GM23338 (cell line): ENCODE measurements around the gene FLNC. TPM values are rescaled to one million over a fixed set of nuclear protein-coding genes. Genes with fewer than 3 reads are reported as not detected.
A peak's percentile ranks its signal among the peaks of the same experiment; 100 is the strongest.

ENCODE experiments used
- ATAC-seq: fragments of 200-7000 bp; cut with Tn5 transposase; 3 replicates; pipeline ENCODE4 v1.9.1; 2020
- DNase-seq: peaks from one replicate; pipeline ENCODE4 v3.0.0-alpha.2; 2015; ENCODE audit warnings: low spot score
- H2AFZ ChIP-seq: fragments of 200-600 bp; sonication (generic); 2 replicates; pipeline ENCODE4 v1.8.0; 2016; ENCODE audit warnings: antibody characterized with exemption, mild to moderate bottlenecking, moderate library complexity
- H3F3A ChIP-seq: fragments of 200-600 bp; sonication (generic); replicated peaks from 2 replicates; pipeline ENCODE4 v1.8.0; 2017; ENCODE audit warnings: antibody characterized with exemption, mixed run types, low read depth
- H3K27ac ChIP-seq: fragments of 200-600 bp; sonication (generic); 2 replicates; pipeline ENCODE4 v1.6.1; 2016; ENCODE audit warnings: low read depth
- H3K27me3 ChIP-seq: fragments of 200-600 bp; sonication (generic); 2 replicates; pipeline ENCODE4 v1.8.0; 2016; ENCODE audit warnings: mild to moderate bottlenecking, mixed run types, moderate library complexity; ENCODE audit not compliant: insufficient read depth
- H3K36me3 ChIP-seq: fragments of 200-600 bp; sonication (generic); 2 replicates; pipeline ENCODE4 v1.8.0; 2016; ENCODE audit warnings: mild to moderate bottlenecking; ENCODE audit not compliant: insufficient read depth
- H3K4me1 ChIP-seq: fragments of 200-600 bp; sonication (generic); 2 replicates; pipeline ENCODE4 v1.8.0; 2016; ENCODE audit warnings: mild to moderate bottlenecking, moderate library complexity; ENCODE audit not compliant: insufficient read depth
- H3K4me2 ChIP-seq: fragments of 200-600 bp; sonication (generic); 2 replicates; pipeline ENCODE4 v1.7.1; 2017; ENCODE audit warnings: mixed run types
- H3K4me3 ChIP-seq: fragments of 200-600 bp; sonication (generic); 2 replicates; pipeline ENCODE4 v1.6.1; 2016; ENCODE audit warnings: mixed run types
- H3K79me2 ChIP-seq: fragments of 200-600 bp; sonication (generic); replicated peaks from 2 replicates; pipeline ENCODE4 v1.8.0; 2017; ENCODE audit warnings: mild to moderate bottlenecking; ENCODE audit not compliant: insufficient read depth
- H3K9me2 ChIP-seq: fragments of 200-600 bp; sonication (generic); 2 replicates; pipeline ENCODE4 v1.8.0; 2017; ENCODE audit not compliant: insufficient read depth
- H4K20me1 ChIP-seq: fragments of 200-600 bp; sonication (generic); replicated peaks from 2 replicates; pipeline ENCODE4 v1.8.0; 2017; ENCODE audit warnings: mild to moderate bottlenecking; ENCODE audit not compliant: insufficient read depth
- H3K27ac Mint-ChIP-seq: 2 replicates; pipeline ENCODE4 v1.8.0; 2020; ENCODE audit warnings: inconsistent platforms, mild to moderate bottlenecking, moderate library complexity, mixed read lengths
- H3K27me3 Mint-ChIP-seq: 3 replicates; pipeline ENCODE4 v1.8.0; 2022; ENCODE audit warnings: low read depth, mild to moderate bottlenecking, moderate library complexity, mixed read lengths, inconsistent platforms; ENCODE audit not compliant: insufficient read depth, poor library complexity
- H3K36me3 Mint-ChIP-seq: 3 replicates; pipeline ENCODE4 v1.8.0; 2021; ENCODE audit warnings: low read depth, mild to moderate bottlenecking, inconsistent platforms, moderate library complexity, mixed read lengths
- H3K4me1 Mint-ChIP-seq: 3 replicates; pipeline ENCODE4 v1.8.0; 2020; ENCODE audit warnings: mild to moderate bottlenecking, inconsistent platforms, mixed read lengths
- H3K4me3 Mint-ChIP-seq: 3 replicates; pipeline ENCODE4 v1.8.0; 2021; ENCODE audit warnings: moderate library complexity, mild to moderate bottlenecking, inconsistent platforms, mixed read lengths
- H3K9me3 Mint-ChIP-seq: 3 replicates; pipeline ENCODE4 v1.8.0; 2020; ENCODE audit warnings: moderate library complexity, mild to moderate bottlenecking, inconsistent platforms, mixed read lengths
- CREB1 ChIP-seq: fragments of 250-450 bp; sonication (Bioruptor Pico); IDR thresholded peaks from 2 replicates; pipeline ENCODE4 v1.5.0; 2020; ENCODE audit warnings: low read depth, mild to moderate bottlenecking, moderate library complexity
- ETS1 ChIP-seq: IDR thresholded peaks from 2 replicates; pipeline ENCODE4 v1.6.1; 2016; ENCODE audit warnings: antibody characterized with exemption
- EZH2 ChIP-seq: fragments of 200-600 bp; sonication (generic); IDR thresholded peaks from one replicate; pipeline ENCODE4 v1.8.0; 2017; ENCODE audit warnings: antibody characterized with exemption, mild to moderate bottlenecking, low read depth; ENCODE audit not compliant: unreplicated experiment
- EZH2phosphoT487 ChIP-seq: fragments of 200-600 bp; sonication (generic); IDR thresholded peaks from one replicate; pipeline ENCODE4 v1.8.1; 2018; ENCODE audit warnings: antibody characterized with exemption; ENCODE audit not compliant: unreplicated experiment
- JUNB ChIP-seq: IDR thresholded peaks from one replicate; pipeline ENCODE4 v1.6.1; 2016; ENCODE audit warnings: antibody characterized with exemption; ENCODE audit not compliant: unreplicated experiment
- POLR2AphosphoS5 ChIP-seq: IDR thresholded peaks from 2 replicates; pipeline ENCODE4 v1.6.1; 2016; ENCODE audit warnings: antibody characterized with exemption, low read depth
- REST ChIP-seq: IDR thresholded peaks from one replicate; pipeline ENCODE4 v1.6.1; 2018; ENCODE audit warnings: antibody characterized with exemption; ENCODE audit not compliant: unreplicated experiment
- STAT1 ChIP-seq: IDR thresholded peaks from one replicate; pipeline ENCODE4 v1.6.1; 2016; ENCODE audit warnings: antibody characterized with exemption; ENCODE audit not compliant: unreplicated experiment
- polyA plus RNA-seq: library from polyadenylated mRNA; unstranded; fragments of >200 nt; fragmentation: Nextera tagmentation; extraction: Ambion mirVana; gene quantifications from 2 replicates; pipeline ENCODE4 v1.2.1, GENCODE V29; 2016
- total RNA-seq: library from RNA; depleted of rRNA; stranded (reverse); fragments of >200 nt; shearing (Covaris generic); gene quantifications from 2 replicates; pipeline ENCODE4 v1.2.3, GENCODE V29; 2014
- TF ChIP-seq, protein P1 (sequence below): fragments of 250-450 bp; sonication (Bioruptor Pico); IDR thresholded peaks from 2 replicates; pipeline ENCODE4 v1.5.0; 2020; ENCODE audit warnings: mild to moderate bottlenecking, moderate library complexity
- TF ChIP-seq, protein P2 (sequence below), 2 experiments: fragments of 200-600 bp in 1 of 2; sonication (generic) in 1 of 2; conservative IDR thresholded peaks; 2 replicates each; pipeline versions ENCODE4 v1.5.1 to v1.6.1; 2016 to 2017; ENCODE audit warnings: antibody characterized with exemption in 2 of 2, low read depth in 2 of 2, mild to moderate bottlenecking in 2 of 2, moderate library complexity in 1 of 2

The FLNC gene
- total and polyA plus RNA-seq, 2 experiments from 2014 or later = 0.65 to 11.8 TPM

DNA sequence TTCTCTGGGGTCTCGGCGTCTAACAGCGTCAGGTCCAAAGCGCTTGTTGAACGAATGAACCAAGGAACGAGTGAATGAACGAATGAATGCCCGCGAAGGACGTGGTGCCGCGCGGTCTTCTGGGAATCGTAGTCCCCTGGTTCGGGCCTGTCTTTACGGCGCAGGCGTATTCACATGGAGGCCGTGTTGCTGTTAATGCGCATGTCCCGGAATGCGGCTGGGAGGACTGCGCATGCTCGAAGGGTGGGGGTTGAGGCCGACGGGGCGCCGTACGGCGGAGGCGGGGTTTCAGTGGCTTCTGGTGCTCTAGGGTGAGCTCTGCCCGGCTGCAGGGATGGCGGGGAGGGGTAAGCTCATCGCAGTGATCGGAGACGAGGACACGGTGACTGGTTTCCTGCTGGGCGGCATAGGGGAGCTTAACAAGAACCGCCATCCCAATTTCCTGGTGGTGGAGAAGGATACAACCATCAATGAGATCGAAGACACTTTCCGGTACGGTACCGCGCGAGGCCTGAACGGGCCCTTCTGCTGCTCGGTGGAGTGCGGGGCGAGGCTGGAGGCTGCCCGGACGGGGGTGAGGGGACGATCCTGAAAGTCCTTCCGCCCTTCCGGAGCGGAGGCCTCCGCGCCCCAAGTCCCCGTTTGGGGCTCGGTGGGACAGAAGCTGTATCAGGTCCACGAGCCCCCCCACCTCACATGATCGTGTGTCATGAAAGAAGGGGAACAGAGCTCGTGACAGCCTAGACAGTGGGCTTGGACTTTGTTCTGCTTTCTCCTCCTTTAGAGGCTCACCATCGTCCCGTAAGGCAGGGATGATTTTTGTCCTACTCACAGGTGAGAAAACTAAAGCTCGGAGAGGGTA lies 32.6 kb downstream of the FLNC start, which contains the start of gene ATP6V1F:
Gene ATP6V1F (plus strand): TSS at position 286 of the 862 bp plus-strand sequence. CDS start 49 bp downstream, at position 335.
- Mint-ChIP-seq H3K4me1 (peaks cover 37% of the 10 kb centered on the region), H3K4me3 (peak within 1 kb of the TSS; percentile 88), H3K27me3 (peaks cover 31% of the 10 kb centered on the region), H3K36me3 (peaks cover 11% of the 10 kb centered on the region), H3K27ac (no peak within 1 kb of the TSS; the same call in 1 of the 2 replicates), H3K9me3 (no peaks in the 10 kb centered on the region)
- Histone ChIP-seq H3K4me3 (peak within 1 kb of the TSS; percentile 81), H3K36me3 (no peaks in the 10 kb centered on the region), H3K4me2 (peak within 1 kb of the TSS; percentile 98), H3K79me2 (peaks cover 12% of the 10 kb centered on the region), H3K4me1 (peaks cover 12% of the 10 kb centered on the region), H3F3A (peaks cover 8% of the 10 kb centered on the region; the same call in 1 of the 2 replicates), H4K20me1 (peaks cover 4% of the 10 kb centered on the region), H3K27ac (no peak within 1 kb of the TSS), H2AFZ (peak within 1 kb of the TSS; percentile 63; the same call in 1 of the 2 replicates), H3K9me2 (no peaks in the 10 kb centered on the region), H3K27me3 (peaks cover 12% of the 10 kb centered on the region)
- DNase-seq (peak; percentile 97), ATAC-seq (peak; percentile 78)
- TF ChIP-seq, protein P1, sequence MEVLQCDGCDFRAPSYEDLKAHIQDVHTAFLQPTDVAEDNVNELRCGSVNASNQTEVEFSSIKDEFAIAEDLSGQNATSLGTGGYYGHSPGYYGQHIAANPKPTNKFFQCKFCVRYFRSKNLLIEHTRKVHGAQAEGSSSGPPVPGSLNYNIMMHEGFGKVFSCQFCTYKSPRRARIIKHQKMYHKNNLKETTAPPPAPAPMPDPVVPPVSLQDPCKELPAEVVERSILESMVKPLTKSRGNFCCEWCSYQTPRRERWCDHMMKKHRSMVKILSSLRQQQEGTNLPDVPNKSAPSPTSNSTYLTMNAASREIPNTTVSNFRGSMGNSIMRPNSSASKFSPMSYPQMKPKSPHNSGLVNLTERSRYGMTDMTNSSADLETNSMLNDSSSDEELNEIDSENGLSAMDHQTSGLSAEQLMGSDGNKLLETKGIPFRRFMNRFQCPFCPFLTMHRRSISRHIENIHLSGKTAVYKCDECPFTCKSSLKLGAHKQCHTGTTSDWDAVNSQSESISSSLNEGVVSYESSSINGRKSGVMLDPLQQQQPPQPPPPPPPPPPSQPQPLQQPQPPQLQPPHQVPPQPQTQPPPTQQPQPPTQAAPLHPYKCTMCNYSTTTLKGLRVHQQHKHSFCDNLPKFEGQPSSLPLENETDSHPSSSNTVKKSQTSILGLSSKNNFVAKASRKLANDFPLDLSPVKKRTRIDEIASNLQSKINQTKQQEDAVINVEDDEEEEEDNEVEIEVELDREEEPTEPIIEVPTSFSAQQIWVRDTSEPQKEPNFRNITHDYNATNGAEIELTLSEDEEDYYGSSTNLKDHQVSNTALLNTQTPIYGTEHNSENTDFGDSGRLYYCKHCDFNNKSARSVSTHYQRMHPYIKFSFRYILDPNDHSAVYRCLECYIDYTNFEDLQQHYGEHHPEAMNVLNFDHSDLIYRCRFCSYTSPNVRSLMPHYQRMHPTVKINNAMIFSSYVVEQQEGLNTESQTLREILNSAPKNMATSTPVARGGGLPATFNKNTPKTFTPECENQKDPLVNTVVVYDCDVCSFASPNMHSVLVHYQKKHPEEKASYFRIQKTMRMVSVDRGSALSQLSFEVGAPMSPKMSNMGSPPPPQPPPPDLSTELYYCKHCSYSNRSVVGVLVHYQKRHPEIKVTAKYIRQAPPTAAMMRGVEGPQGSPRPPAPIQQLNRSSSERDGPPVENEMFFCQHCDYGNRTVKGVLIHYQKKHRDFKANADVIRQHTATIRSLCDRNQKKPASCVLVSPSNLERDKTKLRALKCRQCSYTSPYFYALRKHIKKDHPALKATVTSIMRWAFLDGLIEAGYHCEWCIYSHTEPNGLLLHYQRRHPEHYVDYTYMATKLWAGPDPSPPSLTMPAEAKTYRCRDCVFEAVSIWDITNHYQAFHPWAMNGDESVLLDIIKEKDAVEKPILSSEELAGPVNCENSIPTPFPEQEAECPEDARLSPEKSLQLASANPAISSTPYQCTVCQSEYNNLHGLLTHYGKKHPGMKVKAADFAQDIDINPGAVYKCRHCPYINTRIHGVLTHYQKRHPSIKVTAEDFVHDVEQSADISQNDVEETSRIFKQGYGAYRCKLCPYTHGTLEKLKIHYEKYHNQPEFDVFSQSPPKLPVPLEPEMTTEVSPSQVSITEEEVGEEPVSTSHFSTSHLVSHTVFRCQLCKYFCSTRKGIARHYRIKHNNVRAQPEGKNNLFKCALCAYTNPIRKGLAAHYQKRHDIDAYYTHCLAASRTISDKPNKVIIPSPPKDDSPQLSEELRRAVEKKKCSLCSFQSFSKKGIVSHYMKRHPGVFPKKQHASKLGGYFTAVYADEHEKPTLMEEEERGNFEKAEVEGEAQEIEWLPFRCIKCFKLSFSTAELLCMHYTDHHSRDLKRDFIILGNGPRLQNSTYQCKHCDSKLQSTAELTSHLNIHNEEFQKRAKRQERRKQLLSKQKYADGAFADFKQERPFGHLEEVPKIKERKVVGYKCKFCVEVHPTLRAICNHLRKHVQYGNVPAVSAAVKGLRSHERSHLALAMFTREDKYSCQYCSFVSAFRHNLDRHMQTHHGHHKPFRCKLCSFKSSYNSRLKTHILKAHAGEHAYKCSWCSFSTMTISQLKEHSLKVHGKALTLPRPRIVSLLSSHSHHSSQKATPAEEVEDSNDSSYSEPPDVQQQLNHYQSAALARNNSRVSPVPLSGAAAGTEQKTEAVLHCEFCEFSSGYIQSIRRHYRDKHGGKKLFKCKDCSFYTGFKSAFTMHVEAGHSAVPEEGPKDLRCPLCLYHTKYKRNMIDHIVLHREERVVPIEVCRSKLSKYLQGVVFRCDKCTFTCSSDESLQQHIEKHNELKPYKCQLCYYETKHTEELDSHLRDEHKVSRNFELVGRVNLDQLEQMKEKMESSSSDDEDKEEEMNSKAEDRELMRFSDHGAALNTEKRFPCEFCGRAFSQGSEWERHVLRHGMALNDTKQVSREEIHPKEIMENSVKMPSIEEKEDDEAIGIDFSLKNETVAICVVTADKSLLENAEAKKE (CRISPR knock-in tag) = no peak
- TF ChIP-seq REST (no peak), POLR2AphosphoS5 (peak; percentile 92), EZH2 (no peak), STAT1 (no peak), ETS1 (peak; percentile 72), JUNB (no peak), CREB1 (CRISPR knock-in tag) (peak; percentile 67), EZH2phosphoT487 (no peak)
- TF ChIP-seq, protein P2, sequence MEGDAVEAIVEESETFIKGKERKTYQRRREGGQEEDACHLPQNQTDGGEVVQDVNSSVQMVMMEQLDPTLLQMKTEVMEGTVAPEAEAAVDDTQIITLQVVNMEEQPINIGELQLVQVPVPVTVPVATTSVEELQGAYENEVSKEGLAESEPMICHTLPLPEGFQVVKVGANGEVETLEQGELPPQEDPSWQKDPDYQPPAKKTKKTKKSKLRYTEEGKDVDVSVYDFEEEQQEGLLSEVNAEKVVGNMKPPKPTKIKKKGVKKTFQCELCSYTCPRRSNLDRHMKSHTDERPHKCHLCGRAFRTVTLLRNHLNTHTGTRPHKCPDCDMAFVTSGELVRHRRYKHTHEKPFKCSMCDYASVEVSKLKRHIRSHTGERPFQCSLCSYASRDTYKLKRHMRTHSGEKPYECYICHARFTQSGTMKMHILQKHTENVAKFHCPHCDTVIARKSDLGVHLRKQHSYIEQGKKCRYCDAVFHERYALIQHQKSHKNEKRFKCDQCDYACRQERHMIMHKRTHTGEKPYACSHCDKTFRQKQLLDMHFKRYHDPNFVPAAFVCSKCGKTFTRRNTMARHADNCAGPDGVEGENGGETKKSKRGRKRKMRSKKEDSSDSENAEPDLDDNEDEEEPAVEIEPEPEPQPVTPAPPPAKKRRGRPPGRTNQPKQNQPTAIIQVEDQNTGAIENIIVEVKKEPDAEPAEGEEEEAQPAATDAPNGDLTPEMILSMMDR (conservative IDR thresholded peaks at IDR 0.05; ENCODE audit: low read depth in 2 of 2) = no peak
